ENCODE results near the gene HAS3.

HAS3 gene

DNA sequence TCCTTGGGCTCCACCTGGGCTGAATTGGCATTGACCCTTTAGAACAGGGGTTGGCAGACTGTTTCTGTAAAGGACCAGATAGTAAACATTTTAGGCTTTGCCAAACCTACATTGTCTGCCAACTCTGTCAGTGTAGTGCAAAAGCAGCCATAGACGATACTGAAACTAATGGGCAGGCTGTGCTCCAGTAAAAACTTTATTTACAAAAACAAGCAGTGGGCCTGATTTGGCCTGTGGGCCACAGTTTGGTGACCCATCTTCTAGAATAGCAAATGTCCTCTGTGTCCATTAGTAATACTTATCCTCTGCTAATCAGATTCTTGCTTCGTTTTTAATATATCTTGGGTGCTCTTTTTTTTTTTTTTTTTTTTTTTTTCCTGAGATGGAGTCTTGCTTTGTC is 33.2 kb downstream of the HAS3 start:
- TF ChIP-seq TCF12 (IDR thresholded peaks at IDR 0.05; ENCODE audit: low read depth) (no peak), ZBTB7A (IDR thresholded peaks at IDR 0.05; ENCODE audit: low read depth) (no peak), EP300 (IDR thresholded peaks at IDR 0.05; ENCODE audit: borderline replicate concordance) (no peak), CREB1 (IDR thresholded peaks at IDR 0.05; ENCODE audit: low read depth) (no peak), FOXM1 (IDR thresholded peaks at IDR 0.05; ENCODE audit: borderline replicate concordance, low read depth) (no peak), CEBPB (IDR thresholded peaks at IDR 0.05) (no peak), YY1 (IDR thresholded peaks at IDR 0.05; ENCODE audit: low read depth) (no peak), NFIC (IDR thresholded peaks at IDR 0.05) (no peak), RAD21 (IDR thresholded peaks at IDR 0.05; ENCODE audit: low read depth) (no peak), TAF1 (IDR thresholded peaks at IDR 0.05; ENCODE audit: low read depth) (no peak)
- TF ChIP-seq, protein P1, sequence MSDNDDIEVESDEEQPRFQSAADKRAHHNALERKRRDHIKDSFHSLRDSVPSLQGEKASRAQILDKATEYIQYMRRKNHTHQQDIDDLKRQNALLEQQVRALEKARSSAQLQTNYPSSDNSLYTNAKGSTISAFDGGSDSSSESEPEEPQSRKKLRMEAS (IDR thresholded peaks at IDR 0.05) = no peak
- TF ChIP-seq, protein P2, sequence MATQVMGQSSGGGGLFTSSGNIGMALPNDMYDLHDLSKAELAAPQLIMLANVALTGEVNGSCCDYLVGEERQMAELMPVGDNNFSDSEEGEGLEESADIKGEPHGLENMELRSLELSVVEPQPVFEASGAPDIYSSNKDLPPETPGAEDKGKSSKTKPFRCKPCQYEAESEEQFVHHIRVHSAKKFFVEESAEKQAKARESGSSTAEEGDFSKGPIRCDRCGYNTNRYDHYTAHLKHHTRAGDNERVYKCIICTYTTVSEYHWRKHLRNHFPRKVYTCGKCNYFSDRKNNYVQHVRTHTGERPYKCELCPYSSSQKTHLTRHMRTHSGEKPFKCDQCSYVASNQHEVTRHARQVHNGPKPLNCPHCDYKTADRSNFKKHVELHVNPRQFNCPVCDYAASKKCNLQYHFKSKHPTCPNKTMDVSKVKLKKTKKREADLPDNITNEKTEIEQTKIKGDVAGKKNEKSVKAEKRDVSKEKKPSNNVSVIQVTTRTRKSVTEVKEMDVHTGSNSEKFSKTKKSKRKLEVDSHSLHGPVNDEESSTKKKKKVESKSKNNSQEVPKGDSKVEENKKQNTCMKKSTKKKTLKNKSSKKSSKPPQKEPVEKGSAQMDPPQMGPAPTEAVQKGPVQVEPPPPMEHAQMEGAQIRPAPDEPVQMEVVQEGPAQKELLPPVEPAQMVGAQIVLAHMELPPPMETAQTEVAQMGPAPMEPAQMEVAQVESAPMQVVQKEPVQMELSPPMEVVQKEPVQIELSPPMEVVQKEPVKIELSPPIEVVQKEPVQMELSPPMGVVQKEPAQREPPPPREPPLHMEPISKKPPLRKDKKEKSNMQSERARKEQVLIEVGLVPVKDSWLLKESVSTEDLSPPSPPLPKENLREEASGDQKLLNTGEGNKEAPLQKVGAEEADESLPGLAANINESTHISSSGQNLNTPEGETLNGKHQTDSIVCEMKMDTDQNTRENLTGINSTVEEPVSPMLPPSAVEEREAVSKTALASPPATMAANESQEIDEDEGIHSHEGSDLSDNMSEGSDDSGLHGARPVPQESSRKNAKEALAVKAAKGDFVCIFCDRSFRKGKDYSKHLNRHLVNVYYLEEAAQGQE (IDR thresholded peaks at IDR 0.05; ENCODE audit: low read depth) = no peak

DNA sequence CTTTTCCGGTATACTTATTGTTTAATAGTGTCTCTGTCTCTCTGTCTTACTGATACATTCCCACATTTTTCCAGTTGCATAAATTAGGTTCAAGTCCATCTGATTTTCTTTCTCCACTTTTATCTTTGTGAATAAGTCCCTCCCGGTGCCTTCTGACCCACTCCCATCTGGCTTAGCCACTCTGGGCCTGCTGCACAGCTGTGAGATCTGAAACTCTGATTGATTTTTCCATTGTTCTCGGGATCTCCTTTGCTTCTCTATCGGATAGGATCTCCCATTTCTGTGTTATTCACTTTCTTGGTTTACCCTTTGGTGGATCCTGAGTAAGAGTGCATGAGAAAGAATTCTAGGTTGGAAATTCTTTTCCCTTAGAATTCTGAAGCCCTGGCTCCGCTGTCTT is 35.6 kb downstream of the HAS3 start:
- TF ChIP-seq TAF1 (IDR thresholded peaks at IDR 0.05; ENCODE audit: low read depth) (no peak), TCF12 (IDR thresholded peaks at IDR 0.05; ENCODE audit: low read depth) (no peak), FOXM1 (IDR thresholded peaks at IDR 0.05; ENCODE audit: borderline replicate concordance, low read depth) (no peak), TEAD4 (IDR thresholded peaks at IDR 0.05) (no peak), EGR1 (IDR thresholded peaks at IDR 0.05) (no peak), YY1 (IDR thresholded peaks at IDR 0.05; ENCODE audit: low read depth) (no peak), CREB1 (IDR thresholded peaks at IDR 0.05; ENCODE audit: low read depth) (no peak), RAD21 (IDR thresholded peaks at IDR 0.05; ENCODE audit: low read depth) (no peak)
- TF ChIP-seq, protein P1 (IDR thresholded peaks at IDR 0.05) = no peak
- TF ChIP-seq, protein P2 (IDR thresholded peaks at IDR 0.05; ENCODE audit: low read depth) = no peak

- no peak for TF ChIP-seq RAD21 (IDR thresholded peaks at IDR 0.05; ENCODE audit: low read depth)
- TF ChIP-seq NFIC (IDR thresholded peaks at IDR 0.05) = no peak
- TF ChIP-seq, protein P1 (IDR thresholded peaks at IDR 0.05) = no peak
- TF ChIP-seq TEAD4 (IDR thresholded peaks at IDR 0.05) = no peak
- TF ChIP-seq EGR1 (IDR thresholded peaks at IDR 0.05) = no peak
Measured at GRCh38 chr16:69141936-69142335, 36.5 kb downstream of the HAS3 start.

DNA sequence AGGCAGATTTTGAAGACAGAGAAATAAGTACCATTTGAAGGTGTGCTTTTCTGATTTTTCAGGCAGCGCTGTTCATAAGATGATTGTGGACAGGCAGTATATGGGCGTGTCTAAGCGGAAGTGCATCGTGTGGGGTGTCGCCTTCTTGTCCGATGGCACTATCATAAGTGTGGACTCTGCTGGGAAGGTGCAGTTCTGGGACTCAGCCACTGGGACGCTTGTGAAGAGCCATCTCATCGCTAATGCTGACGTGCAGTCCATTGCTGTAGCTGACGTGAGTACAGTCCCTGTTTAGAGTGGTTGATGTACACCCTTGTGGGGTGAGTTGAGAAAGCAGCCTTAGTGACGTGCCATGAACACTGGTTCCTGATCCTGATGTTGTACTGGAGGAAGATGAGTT is 37.7 kb downstream of the HAS3 start:
- no peak for TF ChIP-seq TAF1 (IDR thresholded peaks at IDR 0.05; ENCODE audit: low read depth)
- TF ChIP-seq EGR1 (IDR thresholded peaks at IDR 0.05) = no peak
- no peak for TF ChIP-seq EP300 (IDR thresholded peaks at IDR 0.05; ENCODE audit: borderline replicate concordance)
- no peak for TF ChIP-seq YY1 (IDR thresholded peaks at IDR 0.05; ENCODE audit: low read depth)
- TF ChIP-seq, protein P1 (IDR thresholded peaks at IDR 0.05) = no peak
- TF ChIP-seq RAD21 (IDR thresholded peaks at IDR 0.05; ENCODE audit: low read depth) = no peak
- TF ChIP-seq FOXM1 (IDR thresholded peaks at IDR 0.05; ENCODE audit: borderline replicate concordance, low read depth) = no peak

GRCh38 chr16:69145658-69146057 is 40.2 kb downstream of the HAS3 start:
- no peak for TF ChIP-seq TEAD4 (IDR thresholded peaks at IDR 0.05)
- no peak for TF ChIP-seq ZBTB7A (IDR thresholded peaks at IDR 0.05; ENCODE audit: low read depth)
- TF ChIP-seq, protein P1 (IDR thresholded peaks at IDR 0.05) = no peak
- TF ChIP-seq CEBPB (IDR thresholded peaks at IDR 0.05) = no peak
- no peak for TF ChIP-seq TCF12 (IDR thresholded peaks at IDR 0.05; ENCODE audit: low read depth)
- no peak for TF ChIP-seq YY1 (IDR thresholded peaks at IDR 0.05; ENCODE audit: low read depth)
- no peak for TF ChIP-seq CREB1 (IDR thresholded peaks at IDR 0.05; ENCODE audit: low read depth)
- TF ChIP-seq EP300 (IDR thresholded peaks at IDR 0.05; ENCODE audit: borderline replicate concordance) = no peak
- no peak for TF ChIP-seq NFIC (IDR thresholded peaks at IDR 0.05)
- TF ChIP-seq USF1 (IDR thresholded peaks at IDR 0.05) = no peak
- no peak for TF ChIP-seq RAD21 (IDR thresholded peaks at IDR 0.05; ENCODE audit: low read depth)
- TF ChIP-seq FOXM1 (IDR thresholded peaks at IDR 0.05; ENCODE audit: borderline replicate concordance, low read depth) = no peak
- TF ChIP-seq, protein P2 (IDR thresholded peaks at IDR 0.05; ENCODE audit: low read depth) = no peak
- TF ChIP-seq TAF1 (IDR thresholded peaks at IDR 0.05; ENCODE audit: low read depth) = no peak
- no peak for TF ChIP-seq EGR1 (IDR thresholded peaks at IDR 0.05)
